GM12874 (cell line): Measurements from ENCODE around the gene HEPACAM2.

Source experiments
- CTCF ChIP-seq: IDR thresholded peaks from 2 replicates; pipeline ENCODE4 v1.5.1; 2011; ENCODE audit warnings: low read depth, mild to moderate bottlenecking, control low read depth, low read length, moderate library complexity; ENCODE audit not compliant: insufficient read depth

The HEPACAM2 gene

GRCh38 chr7:93176992-93177580 is 49.2 kb downstream of the HEPACAM2 start:
- no peak for TF ChIP-seq CTCF

- TF ChIP-seq CTCF = no peak
These were observed 51.0 kb downstream of the HEPACAM2 start for GRCh38 chr7:93175219-93175618.

- no peak for TF ChIP-seq CTCF
These were observed 53.6 kb downstream of the HEPACAM2 start for GRCh38 chr7:93172683-93173082.

GRCh38 chr7:93171606-93172226 is 54.6 kb downstream of the HEPACAM2 start:
- no peak for TF ChIP-seq CTCF

- no peak for TF ChIP-seq CTCF
These were observed 60.8 kb downstream of the HEPACAM2 start for GRCh38 chr7:93165447-93165846.

- TF ChIP-seq CTCF = no peak
These were observed 61.5 kb downstream of the HEPACAM2 start for GRCh38 chr7:93164766-93165165.

- no peak for TF ChIP-seq CTCF
These were observed 65.0 kb downstream of the HEPACAM2 start for GRCh38 chr7:93161181-93161762.
